Measurements from ENCODE around the gene KCNMA1. TPM values are rescaled to one million over a fixed set of nuclear protein-coding genes. Genes with fewer than 3 reads are reported as not detected.

KCNMA1 gene
- total and polyA plus RNA-seq, 8 donors, result 2.8 to 21.1 (median 4.3) TPM

GRCh38 chr10:77455561-77455960 is 182.0 kb downstream of the KCNMA1 start:
- Histone ChIP-seq H3K27ac (no peak overlapping the region), H3K4me1 (no peaks in the 10 kb centered on the region), H3K27me3 (no peaks in the 10 kb centered on the region), H3K9me3 (no peaks in the 10 kb centered on the region), H3K4me3 (no peak overlapping the region), H3K36me3 (no peaks in the 10 kb centered on the region)
- TF ChIP-seq, protein P1, sequence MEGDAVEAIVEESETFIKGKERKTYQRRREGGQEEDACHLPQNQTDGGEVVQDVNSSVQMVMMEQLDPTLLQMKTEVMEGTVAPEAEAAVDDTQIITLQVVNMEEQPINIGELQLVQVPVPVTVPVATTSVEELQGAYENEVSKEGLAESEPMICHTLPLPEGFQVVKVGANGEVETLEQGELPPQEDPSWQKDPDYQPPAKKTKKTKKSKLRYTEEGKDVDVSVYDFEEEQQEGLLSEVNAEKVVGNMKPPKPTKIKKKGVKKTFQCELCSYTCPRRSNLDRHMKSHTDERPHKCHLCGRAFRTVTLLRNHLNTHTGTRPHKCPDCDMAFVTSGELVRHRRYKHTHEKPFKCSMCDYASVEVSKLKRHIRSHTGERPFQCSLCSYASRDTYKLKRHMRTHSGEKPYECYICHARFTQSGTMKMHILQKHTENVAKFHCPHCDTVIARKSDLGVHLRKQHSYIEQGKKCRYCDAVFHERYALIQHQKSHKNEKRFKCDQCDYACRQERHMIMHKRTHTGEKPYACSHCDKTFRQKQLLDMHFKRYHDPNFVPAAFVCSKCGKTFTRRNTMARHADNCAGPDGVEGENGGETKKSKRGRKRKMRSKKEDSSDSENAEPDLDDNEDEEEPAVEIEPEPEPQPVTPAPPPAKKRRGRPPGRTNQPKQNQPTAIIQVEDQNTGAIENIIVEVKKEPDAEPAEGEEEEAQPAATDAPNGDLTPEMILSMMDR (IDR thresholded peaks at IDR 0.05), result no peak
- ATAC-seq (peak; percentile 35), DNase-seq (no peak)
- intact Hi-C loops (cut with DNase I), result no loop called here

DNA sequence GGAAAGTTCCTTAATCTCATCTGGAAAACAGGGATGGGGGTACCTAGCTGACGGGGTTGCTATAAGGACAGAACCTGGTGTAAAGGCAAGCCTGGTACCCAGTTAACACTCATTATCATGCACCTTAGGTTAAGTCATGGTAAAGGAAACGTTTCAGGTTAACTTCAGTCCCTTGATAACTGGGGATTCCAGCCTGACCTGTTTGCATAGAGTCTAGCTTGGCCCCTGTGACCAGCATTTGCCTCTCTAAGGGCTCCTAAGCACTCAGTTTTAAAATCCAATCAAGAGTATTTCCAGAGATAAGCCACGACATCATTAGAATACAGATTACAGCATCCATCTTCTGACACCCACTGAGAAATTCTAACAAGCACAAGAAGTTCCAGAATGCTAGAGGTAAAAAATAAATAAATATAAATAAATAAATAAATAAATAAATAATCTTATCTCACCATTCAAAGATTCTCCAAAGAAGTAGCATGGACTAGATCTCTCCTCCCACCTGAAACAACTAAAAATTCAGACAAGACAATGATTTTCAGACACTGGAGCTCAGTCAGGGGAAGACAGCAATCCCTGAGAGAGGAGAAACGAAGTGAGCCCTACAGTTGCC is 184.6 kb downstream of the KCNMA1 start:
- Histone ChIP-seq H3K4me1 (no peaks in the 10 kb centered on the region), H3K36me3 (no peaks in the 10 kb centered on the region), H3K27me3 (no peaks in the 10 kb centered on the region), H3K4me3 (no peak overlapping the region), H3K9me3 (no peaks in the 10 kb centered on the region), H3K27ac (no peak overlapping the region)
- TF ChIP-seq, protein P1 (IDR thresholded peaks at IDR 0.05), result no peak
- ATAC-seq (no peak), DNase-seq (no peak)
- intact Hi-C loops (cut with DNase I), result no loop called here

GRCh38 chr10:77451886-77452285 is 185.7 kb downstream of the KCNMA1 start:
- intact Hi-C loops (cut with DNase I), result no loop called here
- H3K27me3 ChIP-seq, result no peaks in the 10 kb centered on the region
- no peak for ATAC-seq

GRCh38 chr10:77448226-77448625 is 189.4 kb downstream of the KCNMA1 start:
- TF ChIP-seq, protein P1 (IDR thresholded peaks at IDR 0.05), result no peak
- H3K27ac ChIP-seq, result no peak overlapping the region
- DNase-seq (no peak), ATAC-seq (no peak)
- H3K9me3 ChIP-seq, result no peaks in the 10 kb centered on the region
- no peaks in the 10 kb centered on the region for H3K36me3 ChIP-seq
- H3K4me1 ChIP-seq, result no peaks in the 10 kb centered on the region
- no peak overlapping the region for H3K4me3 ChIP-seq
- intact Hi-C loops (cut with DNase I), result no loop called here
- H3K27me3 ChIP-seq, result no peaks in the 10 kb centered on the region

More at GRCh38 chr10:77451886-77452285, 185.7 kb downstream of the KCNMA1 start:
- no peaks in the 10 kb centered on the region for H3K36me3 ChIP-seq
- TF ChIP-seq, protein P1 (IDR thresholded peaks at IDR 0.05), result no peak
- H3K4me3 ChIP-seq, result no peak overlapping the region
- no peak overlapping the region for H3K27ac ChIP-seq
- no peaks in the 10 kb centered on the region for H3K9me3 ChIP-seq
- DNase-seq, result no peak
- H3K4me1 ChIP-seq, result no peaks in the 10 kb centered on the region

DNA sequence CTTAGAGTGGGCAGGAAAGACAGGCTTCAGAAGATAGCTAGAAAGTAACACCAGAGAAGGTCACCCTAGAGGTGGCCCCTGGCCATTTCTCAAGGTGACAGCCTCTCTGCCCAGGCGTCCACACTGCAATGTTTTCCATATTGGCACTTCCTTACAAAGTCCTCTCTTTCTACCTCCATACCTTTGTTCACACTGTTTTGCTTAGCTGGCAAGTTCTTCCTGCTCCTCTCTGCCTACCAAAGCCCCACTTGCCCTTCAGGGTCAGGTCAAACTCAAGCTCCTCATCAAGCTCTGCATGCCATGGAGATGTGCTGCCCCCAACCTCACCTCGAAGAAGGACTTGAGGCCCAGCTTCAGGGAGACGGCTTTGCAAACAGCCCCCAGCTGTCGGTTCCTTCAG is 190.9 kb downstream of the KCNMA1 start:
- DNase-seq, result no peak
- no peak for ATAC-seq
- H3K27me3 ChIP-seq, result no peaks in the 10 kb centered on the region
- no peak overlapping the region for H3K4me3 ChIP-seq
- H3K9me3 ChIP-seq, result no peaks in the 10 kb centered on the region
- H3K36me3 ChIP-seq, result no peaks in the 10 kb centered on the region
- H3K27ac ChIP-seq, result no peak overlapping the region
- TF ChIP-seq, protein P1 (IDR thresholded peaks at IDR 0.05), result no peak
- intact Hi-C loops (cut with DNase I), result no loop called here
- H3K4me1 ChIP-seq, result no peaks in the 10 kb centered on the region

All from left lung (tissue), 10 donors.